ENCODE data around the gene ACAD8.

GRCh38 chr11:134243913-134244312 lies 9.5 kb upstream of the ACAD8 start:
- TF ChIP-seq CTCF (IDR thresholded peaks at IDR 0.05; ENCODE audit: low read length) (no peak), EZH2 (optimal IDR thresholded peaks at IDR 0.05; ENCODE audit: low read depth, low read length) (no peak)

Measured in MM.1S (cell line).